ENCODE measurements around the gene ACAD8.

ACAD8 gene

GRCh38 chr11:134253188-134253993 is at the start of gene ACAD8, which contains the start of gene THYN1:
Gene ACAD8 (plus strand): TSS chr11:134253568. CDS start chr11:134253601, 33 bp downstream.
Gene THYN1 (minus strand): TSS chr11:134253352. CDS start chr11:134252882, 470 bp downstream.
- peak; percentile 96 for DNase-seq

GRCh38 chr11:134205729-134206128 is 47.6 kb upstream of the ACAD8 start:
- no peak for DNase-seq

- no peak for DNase-seq
Measured at GRCh38 chr11:134206185-134206584, 47.2 kb upstream of the ACAD8 start.

GRCh38 chr11:134207538-134208239 is 45.7 kb upstream of the ACAD8 start:
- peak; percentile 69 for DNase-seq

GRCh38 chr11:134215836-134216235 is 37.5 kb upstream of the ACAD8 start:
- no peak for DNase-seq

- DNase-seq: no peak
Measured at GRCh38 chr11:134216816-134217215, 36.6 kb upstream of the ACAD8 start.

GRCh38 chr11:134223121-134223520 is 30.2 kb upstream of the ACAD8 start:
- DNase-seq: no peak

- peak; percentile 96 for DNase-seq
Measured at GRCh38 chr11:134223836-134224709, 29.3 kb upstream of the ACAD8 start, which contains the start of the genes NCAPD3 and VPS26B. Gene NCAPD3 (minus strand): TSS chr11:134223967. CDS start chr11:134223926, 41 bp downstream. Gene VPS26B (plus strand): TSS chr11:134224671. CDS start chr11:134225123, 452 bp downstream.

- peak; percentile 62 for DNase-seq
Measured at GRCh38 chr11:134224710-134225664, 28.4 kb upstream of the ACAD8 start.

GRCh38 chr11:134226806-134227325 is 26.5 kb upstream of the ACAD8 start:
- no peak for DNase-seq

- DNase-seq: peak; percentile 36
Measured at GRCh38 chr11:134228625-134229024, 24.7 kb upstream of the ACAD8 start.

GRCh38 chr11:134229126-134229790 is 24.1 kb upstream of the ACAD8 start:
- DNase-seq: no peak

- DNase-seq: peak; percentile 14
Measured at GRCh38 chr11:134230339-134230738, 23.0 kb upstream of the ACAD8 start.

GRCh38 chr11:134231958-134232659 is 21.3 kb upstream of the ACAD8 start:
- DNase-seq: no peak

- no peak for DNase-seq
Measured at GRCh38 chr11:134233729-134234179, 19.6 kb upstream of the ACAD8 start.

GRCh38 chr11:134235399-134235798 is 18.0 kb upstream of the ACAD8 start:
- DNase-seq: no peak

GRCh38 chr11:134236834-134237556 is 16.4 kb upstream of the ACAD8 start:
- DNase-seq: no peak

- no peak for DNase-seq
Measured at GRCh38 chr11:134237557-134237922, 15.8 kb upstream of the ACAD8 start.

- DNase-seq: no peak
Measured at GRCh38 chr11:134238956-134239355, 14.4 kb upstream of the ACAD8 start.

Measured in CD4-positive, alpha-beta T cell treated with Interleukin-6 for 4 hours (primary cell).